Lower lobe of right lung (tissue), 2 donors: Measurements from ENCODE around the gene MAPKAP1. TPM values are rescaled to one million over a fixed set of nuclear protein-coding genes. Genes with fewer than 3 reads are reported as not detected.
A peak's percentile ranks its signal among the peaks of the same experiment; 100 is the strongest.

Source experiments
- ATAC-seq, 2 donors: fragments of 200-7000 bp; cut with Tn5 transposase; one replicate each; pipeline ENCODE4 v1.9.1; 2020 to 2022; ENCODE audit warnings: mild to moderate bottlenecking in 2 of 2, moderate library complexity in 2 of 2
- DNase-seq: peaks from one replicate; pipeline ENCODE4 v3.0.0-alpha.2; 2020
- H3K27ac ChIP-seq: fragments of 200-600 bp; one replicate; pipeline ENCODE4 v1.8.0; 2022
- H3K27me3 ChIP-seq: fragments of 200-600 bp; one replicate; pipeline ENCODE4 v1.8.0; 2022; ENCODE audit warnings: low read depth
- H3K36me3 ChIP-seq: fragments of 200-600 bp; one replicate; pipeline ENCODE4 v1.8.0; 2022; ENCODE audit warnings: mild to moderate bottlenecking
- H3K4me1 ChIP-seq: fragments of 200-600 bp; one replicate; pipeline ENCODE4 v1.8.0; 2022
- H3K4me3 ChIP-seq: fragments of 200-600 bp; one replicate; pipeline ENCODE4 v1.8.0; 2022; ENCODE audit warnings: mild to moderate bottlenecking
- H3K9me3 ChIP-seq: fragments of 200-600 bp; one replicate; pipeline ENCODE4 v1.8.0; 2022
- CTCF ChIP-seq: fragments of 200-600 bp; IDR thresholded peaks from one replicate; pipeline ENCODE4 v1.8.0; 2022; ENCODE audit warnings: antibody characterized with exemption, mild to moderate bottlenecking
- intact Hi-C: fragments of 100-400 bp; cut with DNase I; formaldehyde crosslinking; loops from one replicate; pipeline ENCODE4 v1.11.0; 2022
- total RNA-seq: library from RNA; stranded (reverse); fragmentation: NEBNext Ultra II Directional; extraction: Animal tissue kit (Norgen Biotek cat#: 25700); gene quantifications from one replicate; pipeline ENCODE4 v1.2.1, GENCODE V29; 2021
- donor health status: DM: no; HTN: yes; CAD: no; lungs with severe emphysema.

Gene MAPKAP1
- total RNA-seq, 1 donor from 2014 or later: 71.5 TPM

- DNase-seq (no peak), ATAC-seq (no peak)
- TF ChIP-seq CTCF: no peak
- H3K36me3 ChIP-seq: no peaks in the 10 kb centered on the region
- H3K4me3 ChIP-seq: no peak overlapping the region
- H3K27me3 ChIP-seq: no peaks in the 10 kb centered on the region
- H3K9me3 ChIP-seq: no peaks in the 10 kb centered on the region
- H3K27ac ChIP-seq: no peak overlapping the region
- peaks cover 22% of the 10 kb centered on the region for H3K4me1 ChIP-seq
- intact Hi-C loops: no loop called here
Measured at GRCh38 chr9:125527471-125528002, 179.5 kb downstream of the MAPKAP1 start.

- ATAC-seq (no peak), DNase-seq (no peak)
- H3K36me3 ChIP-seq: no peaks in the 10 kb centered on the region
- H3K4me1 ChIP-seq: peaks cover 35% of the 10 kb centered on the region
- no peak overlapping the region for H3K27ac ChIP-seq
- H3K4me3 ChIP-seq: no peak overlapping the region
- H3K9me3 ChIP-seq: no peaks in the 10 kb centered on the region
- TF ChIP-seq CTCF: no peak
- no peaks in the 10 kb centered on the region for H3K27me3 ChIP-seq
- intact Hi-C loops: no loop called here
Measured at GRCh38 chr9:125525921-125526631, 180.9 kb downstream of the MAPKAP1 start.

GRCh38 chr9:125524583-125525355, 182.2 kb downstream of the MAPKAP1 start:
- H3K4me1 ChIP-seq: peaks cover 31% of the 10 kb centered on the region
- ATAC-seq (no peak), DNase-seq (no peak)
- no peaks in the 10 kb centered on the region for H3K27me3 ChIP-seq
- intact Hi-C loops: no loop called here
- no peaks in the 10 kb centered on the region for H3K9me3 ChIP-seq
- H3K27ac ChIP-seq: no peak overlapping the region
- H3K4me3 ChIP-seq: no peak overlapping the region
- TF ChIP-seq CTCF: no peak
- no peaks in the 10 kb centered on the region for H3K36me3 ChIP-seq

GRCh38 chr9:125523681-125524080, 183.3 kb downstream of the MAPKAP1 start:
- intact Hi-C loops: no loop called here
- Histone ChIP-seq H3K4me3 (no peak overlapping the region), H3K27ac (no peak overlapping the region), H3K36me3 (no peaks in the 10 kb centered on the region), H3K27me3 (no peaks in the 10 kb centered on the region), H3K4me1 (peaks cover 31% of the 10 kb centered on the region), H3K9me3 (no peaks in the 10 kb centered on the region)
- ATAC-seq (no peak), DNase-seq (no peak)
- no peak for TF ChIP-seq CTCF

GRCh38 chr9:125522328-125522725, 184.7 kb downstream of the MAPKAP1 start:
- DNase-seq (peak; percentile 62), ATAC-seq (peak; percentile 73 to 76)
- no peaks in the 10 kb centered on the region for H3K36me3 ChIP-seq
- no peak overlapping the region for H3K27ac ChIP-seq
- no peaks in the 10 kb centered on the region for H3K9me3 ChIP-seq
- no peak for TF ChIP-seq CTCF
- H3K4me1 ChIP-seq: peaks cover 31% of the 10 kb centered on the region
- no peak overlapping the region for H3K4me3 ChIP-seq
- intact Hi-C loops: no loop called here
- no peaks in the 10 kb centered on the region for H3K27me3 ChIP-seq
